HepG2 (cell line): ENCODE measurements around the gene ITGA2. TPM values are rescaled to one million over a fixed set of nuclear protein-coding genes. Genes with fewer than 3 reads are reported as not detected.

Source experiments
- EED ChIP-seq: sonication (generic); formaldehyde crosslinking; IDR thresholded peaks from 2 replicates; pipeline ENCODE4 v1.5.0; 2020; ENCODE audit warnings: mild to moderate bottlenecking, missing genetic modification reagents
- GLI4 ChIP-seq: sonication (generic); formaldehyde crosslinking; IDR thresholded peaks from 2 replicates; pipeline ENCODE4 v1.5.1; 2020; ENCODE audit warnings: missing genetic modification reagents, mild to moderate bottlenecking, moderate library complexity, borderline replicate concordance
- IKZF1 ChIP-seq: fragments of 450-650 bp; IDR thresholded peaks from 2 replicates; pipeline ENCODE4 v1.7.1; 2016
- MEF2D ChIP-seq: sonication (generic); formaldehyde crosslinking; IDR thresholded peaks from 2 replicates; pipeline ENCODE4 v1.5.1; 2020; ENCODE audit warnings: mild to moderate bottlenecking, missing genetic modification reagents
- PHF21A ChIP-seq: sonication (generic); formaldehyde crosslinking; IDR thresholded peaks from 2 replicates; pipeline ENCODE4 v1.5.0; 2020; ENCODE audit warnings: mild to moderate bottlenecking, missing genetic modification reagents
- SRSF4 ChIP-seq: fragments of 200-400 bp; formaldehyde crosslinking; IDR thresholded peaks from one replicate; pipeline ENCODE4 v1.6.1; 2018; ENCODE audit warnings: mild to moderate bottlenecking, low read depth, low read length, moderate library complexity; ENCODE audit not compliant: poor library complexity, severe bottlenecking
- TBX3 ChIP-seq: fragments of 450-650 bp; IDR thresholded peaks from 2 replicates; pipeline ENCODE4 v1.6.1; 2017; ENCODE audit warnings: antibody characterized with exemption, mild to moderate bottlenecking, inconsistent platforms, borderline replicate concordance
- THYN1 ChIP-seq: sonication (generic); formaldehyde crosslinking; IDR thresholded peaks from 2 replicates; pipeline ENCODE4 v1.8.1; 2023; ENCODE audit warnings: low read depth, mild to moderate bottlenecking, moderate library complexity, missing genetic modification reagents, borderline replicate concordance
- YEATS4 ChIP-seq: sonication (generic); formaldehyde crosslinking; IDR thresholded peaks from 2 replicates; pipeline ENCODE4 v1.4.0; 2020; ENCODE audit warnings: missing genetic modification reagents, borderline replicate concordance
- ZBTB14 ChIP-seq: sonication (generic); formaldehyde crosslinking; IDR thresholded peaks from 2 replicates; pipeline ENCODE4 v1.4.0; 2020; ENCODE audit warnings: missing genetic modification reagents
- ZBTB43 ChIP-seq: sonication (generic); formaldehyde crosslinking; conservative IDR thresholded peaks from 2 replicates; pipeline ENCODE4 v1.4.0; 2020; ENCODE audit warnings: missing genetic modification reagents
- ZNF547 ChIP-seq: sonication (generic); formaldehyde crosslinking; IDR thresholded peaks from 2 replicates; pipeline ENCODE4 v1.5.1; 2020; ENCODE audit warnings: mild to moderate bottlenecking, missing genetic modification reagents
- ZNF788 ChIP-seq: sonication (generic); formaldehyde crosslinking; IDR thresholded peaks from 2 replicates; pipeline ENCODE4 v1.5.0; 2020; ENCODE audit warnings: mild to moderate bottlenecking, missing genetic modification reagents, borderline replicate concordance
- polyA plus RNA-seq, 8 experiments: library from polyadenylated mRNA; depleted of rRNA in 3 of 8; stranded (reverse) in 7 of 8; unstranded in 1 of 8; fragments of >200 nt; fragmentation: Illumina TruSeq in 4 of 8; extraction: Trizol in 4 of 8; gene quantifications; 2 replicates each; pipeline versions ENCODE4 v1.2.1 to v1.2.3, GENCODE V29; 2011 to 2016; ENCODE audit warnings: low read depth in 4 of 8, missing spikeins in 1 of 8, mixed read lengths in 1 of 8; ENCODE audit not compliant: insufficient read depth in 1 of 8
- total RNA-seq, 5 experiments: library from RNA; depleted of rRNA; stranded (reverse); fragments of >200 nt; fragmentation: Illumina TruSeq; extraction: Trizol; gene quantifications; 2 replicates each; pipeline ENCODE4 v1.2.3, GENCODE V29; 2016; ENCODE audit warnings: low read depth in 1 of 5
- TF ChIP-seq, protein P1 (sequence below): sonication (generic); formaldehyde crosslinking; IDR thresholded peaks from 2 replicates; pipeline ENCODE4 v1.8.0; 2022; ENCODE audit warnings: missing genetic modification reagents, mild to moderate bottlenecking, moderate library complexity, borderline replicate concordance

Gene ITGA2
- total and polyA plus RNA-seq, 2 of the 13 experiments (the other 11 are each of a cell fraction or from before 2014, with no cell fraction given), result 15.8 to 58.3 TPM

GRCh38 chr5:52989025-52989780, at the start of gene ITGA2 (continued):
- peak; percentile 92 for TF ChIP-seq ZNF547 (CRISPR knock-in tag)
- TF ChIP-seq SRSF4, result no peak
- TF ChIP-seq EED (CRISPR knock-in tag), result 0 out of 2 replicates have a peak, but pooled peaks have one; percentile 38
- TF ChIP-seq ZNF788 (CRISPR knock-in tag), result peak; percentile 61
- TF ChIP-seq ZBTB14 (CRISPR knock-in tag), result no peak
- TF ChIP-seq MEF2D (CRISPR knock-in tag), result peak; percentile 17; the same call in 1 of the 2 replicates
- TF ChIP-seq ZBTB43, result no peak
- TF ChIP-seq TBX3, result no peak
- TF ChIP-seq GLI4 (CRISPR knock-in tag), result peak; percentile 40; the same call in 1 of the 2 replicates
- peak; percentile 45; the same call in 1 of the 2 replicates for TF ChIP-seq PHF21A (CRISPR knock-in tag)
- TF ChIP-seq THYN1, result no peak
- peak; percentile 53; the same call in 1 of the 2 replicates for TF ChIP-seq YEATS4 (CRISPR knock-in tag)
- TF ChIP-seq IKZF1, result no peak
- TF ChIP-seq, protein P1, sequence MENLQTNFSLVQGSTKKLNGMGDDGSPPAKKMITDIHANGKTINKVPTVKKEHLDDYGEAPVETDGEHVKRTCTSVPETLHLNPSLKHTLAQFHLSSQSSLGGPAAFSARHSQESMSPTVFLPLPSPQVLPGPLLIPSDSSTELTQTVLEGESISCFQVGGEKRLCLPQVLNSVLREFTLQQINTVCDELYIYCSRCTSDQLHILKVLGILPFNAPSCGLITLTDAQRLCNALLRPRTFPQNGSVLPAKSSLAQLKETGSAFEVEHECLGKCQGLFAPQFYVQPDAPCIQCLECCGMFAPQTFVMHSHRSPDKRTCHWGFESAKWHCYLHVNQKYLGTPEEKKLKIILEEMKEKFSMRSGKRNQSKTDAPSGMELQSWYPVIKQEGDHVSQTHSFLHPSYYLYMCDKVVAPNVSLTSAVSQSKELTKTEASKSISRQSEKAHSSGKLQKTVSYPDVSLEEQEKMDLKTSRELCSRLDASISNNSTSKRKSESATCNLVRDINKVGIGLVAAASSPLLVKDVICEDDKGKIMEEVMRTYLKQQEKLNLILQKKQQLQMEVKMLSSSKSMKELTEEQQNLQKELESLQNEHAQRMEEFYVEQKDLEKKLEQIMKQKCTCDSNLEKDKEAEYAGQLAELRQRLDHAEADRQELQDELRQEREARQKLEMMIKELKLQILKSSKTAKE (CRISPR knock-in tag), result peak; percentile 64
